Lung (tissue), 12 donors: ENCODE data around the gene PDE4B. TPM values are rescaled to one million over a fixed set of nuclear protein-coding genes. Genes with fewer than 3 reads are reported as not detected.

ENCODE experiments used
- ATAC-seq: fragments of 200-7000 bp; cut with Tn5 transposase; one replicate; pipeline ENCODE4 v1.9.1; 2020; ENCODE audit warnings: moderate number of reproducible peaks; ENCODE audit not compliant: insufficient read depth, low FRiP score
- DNase-seq, 3 donors: peaks; one replicate each; pipeline ENCODE4 v3.0.0-alpha.2; 2013 to 2017
- H3K27ac ChIP-seq, 2 donors: one replicate each; pipeline ENCODE4 v1.5.1; 2013; ENCODE audit warnings: mild to moderate bottlenecking in 2 of 2, moderate library complexity in 2 of 2, control low read depth in 1 of 2, inconsistent platforms in 1 of 2, low read depth in 1 of 2, low read length in 1 of 2
- H3K27me3 ChIP-seq, 3 donors: one replicate each; pipeline ENCODE4 v1.5.1; 2013; ENCODE audit warnings: low read length in 2 of 3; ENCODE audit not compliant: control insufficient read depth in 3 of 3, insufficient read depth in 3 of 3
- H3K36me3 ChIP-seq, 4 donors: one replicate each; pipeline ENCODE4 v1.5.1; 2013; ENCODE audit warnings: low read length in 4 of 4, mild to moderate bottlenecking in 1 of 4, moderate library complexity in 1 of 4; ENCODE audit not compliant: control insufficient read depth in 4 of 4, insufficient read depth in 4 of 4
- H3K4me1 ChIP-seq, 5 donors: one replicate each; pipeline ENCODE4 v1.5.1; 2013; ENCODE audit warnings: low read length in 5 of 5, mild to moderate bottlenecking in 2 of 5, moderate library complexity in 1 of 5; ENCODE audit not compliant: control insufficient read depth in 5 of 5, insufficient read depth in 5 of 5
- H3K4me3 ChIP-seq: one replicate; pipeline ENCODE4 v1.5.1; 2013; ENCODE audit warnings: mild to moderate bottlenecking, control low read depth, moderate library complexity
- H3K9ac ChIP-seq, 2 donors: one replicate each; pipeline ENCODE4 v1.5.1; 2013; ENCODE audit warnings: low read length in 2 of 2, control low read depth in 1 of 2; ENCODE audit not compliant: insufficient read depth in 1 of 2
- H3K9me3 ChIP-seq, 4 donors: one replicate each; pipeline ENCODE4 v1.5.1; 2013; ENCODE audit warnings: low read length in 3 of 4, mild to moderate bottlenecking in 1 of 4, moderate library complexity in 1 of 4; ENCODE audit not compliant: control insufficient read depth in 4 of 4, insufficient read depth in 3 of 4
- WGBS, 2 donors: extraction: QIAGEN DNeasy Blood & Tissue Kit; methylation state at CpG; one replicate each; pipeline ENCODE4 v1.1.7; 2013; 5-methylcytosine and 5-hydroxymethylcytosine counted together
- polyA plus RNA-seq, 2 donors: library from polyadenylated mRNA; stranded (reverse); fragments of 200-250 nt; gene quantifications; one replicate each; pipeline ENCODE4 v1.2.1, GENCODE V29; 2013
- total RNA-seq, 2 donors: library from RNA; depleted of rRNA in 1 of 2; stranded (reverse); fragments of >200 nt in 1 of 2; gene quantifications; one replicate each; pipeline ENCODE4 v1.2.1, GENCODE V29; 2014 to 2021
- TF ChIP-seq, protein P1 (sequence below): IDR thresholded peaks from 2 replicates; pipeline ENCODE4 v1.5.1; 2012; ENCODE audit warnings: mild to moderate bottlenecking; ENCODE audit errors: control extremely low read depth, extremely low read depth
- donor health status: control.
- donor health status: control.
- donor health status: Bipolar disorder and iron deficiency.
- donor health status: healthy.
- donor health status: DM: yes; HTN: yes; CAD: no.

The PDE4B gene
- total and polyA plus RNA-seq, 4 donors: 4.0 to 96.2 (median 20.2) TPM

DNA sequence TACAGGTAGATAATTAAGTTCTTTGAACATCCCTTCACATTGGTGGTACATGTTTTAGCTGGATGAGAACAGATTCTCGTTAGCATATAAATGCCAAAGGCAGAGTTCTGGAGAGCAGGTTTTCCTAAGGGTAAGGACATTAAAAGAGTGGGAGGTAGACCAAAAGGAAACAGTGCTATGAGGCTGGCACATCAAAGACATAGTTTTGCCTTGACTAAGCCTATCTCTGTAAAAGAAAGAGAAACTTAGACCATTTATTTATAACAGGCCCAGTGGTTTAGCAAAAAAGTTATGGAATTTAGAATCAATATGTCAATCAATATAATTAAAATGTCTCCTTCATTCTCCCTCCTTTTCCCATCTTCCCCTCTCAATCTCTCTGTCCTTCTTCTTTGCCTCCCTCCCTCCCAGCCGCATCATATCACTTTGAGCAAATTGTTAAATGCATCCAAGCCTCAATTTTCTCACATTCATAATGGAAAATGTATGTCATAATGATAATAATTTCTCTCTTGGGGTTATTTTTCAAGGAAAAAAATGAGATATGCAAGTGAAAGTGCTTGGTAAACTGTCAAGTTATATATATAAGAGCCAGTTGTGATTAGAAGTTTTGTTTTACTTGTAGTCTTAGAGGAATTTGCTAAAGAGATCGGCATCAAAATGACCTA is 531.4 kb downstream of the PDE4B start:
- H3K9me3 ChIP-seq: peaks cover 0 to 1% (median 0%) of the 10 kb centered on the region in 4 donors
- no peaks in the 10 kb centered on the region for H3K27me3 ChIP-seq
- H3K4me3 ChIP-seq: no peak overlapping the region
- 84 to 92% methylated on average over 3 of the region's 3 CpGs for WGBS, 2 donors
- H3K4me1 ChIP-seq: peaks cover 0 to 2% (median 0%) of the 10 kb centered on the region in 5 donors
- no peak overlapping the region for H3K27ac ChIP-seq
- TF ChIP-seq, protein P1, sequence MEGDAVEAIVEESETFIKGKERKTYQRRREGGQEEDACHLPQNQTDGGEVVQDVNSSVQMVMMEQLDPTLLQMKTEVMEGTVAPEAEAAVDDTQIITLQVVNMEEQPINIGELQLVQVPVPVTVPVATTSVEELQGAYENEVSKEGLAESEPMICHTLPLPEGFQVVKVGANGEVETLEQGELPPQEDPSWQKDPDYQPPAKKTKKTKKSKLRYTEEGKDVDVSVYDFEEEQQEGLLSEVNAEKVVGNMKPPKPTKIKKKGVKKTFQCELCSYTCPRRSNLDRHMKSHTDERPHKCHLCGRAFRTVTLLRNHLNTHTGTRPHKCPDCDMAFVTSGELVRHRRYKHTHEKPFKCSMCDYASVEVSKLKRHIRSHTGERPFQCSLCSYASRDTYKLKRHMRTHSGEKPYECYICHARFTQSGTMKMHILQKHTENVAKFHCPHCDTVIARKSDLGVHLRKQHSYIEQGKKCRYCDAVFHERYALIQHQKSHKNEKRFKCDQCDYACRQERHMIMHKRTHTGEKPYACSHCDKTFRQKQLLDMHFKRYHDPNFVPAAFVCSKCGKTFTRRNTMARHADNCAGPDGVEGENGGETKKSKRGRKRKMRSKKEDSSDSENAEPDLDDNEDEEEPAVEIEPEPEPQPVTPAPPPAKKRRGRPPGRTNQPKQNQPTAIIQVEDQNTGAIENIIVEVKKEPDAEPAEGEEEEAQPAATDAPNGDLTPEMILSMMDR: no peak
- DNase-seq (no peak), ATAC-seq (no peak)
- H3K9ac ChIP-seq: no peak overlapping the region
- no peaks in the 10 kb centered on the region for H3K36me3 ChIP-seq

DNA sequence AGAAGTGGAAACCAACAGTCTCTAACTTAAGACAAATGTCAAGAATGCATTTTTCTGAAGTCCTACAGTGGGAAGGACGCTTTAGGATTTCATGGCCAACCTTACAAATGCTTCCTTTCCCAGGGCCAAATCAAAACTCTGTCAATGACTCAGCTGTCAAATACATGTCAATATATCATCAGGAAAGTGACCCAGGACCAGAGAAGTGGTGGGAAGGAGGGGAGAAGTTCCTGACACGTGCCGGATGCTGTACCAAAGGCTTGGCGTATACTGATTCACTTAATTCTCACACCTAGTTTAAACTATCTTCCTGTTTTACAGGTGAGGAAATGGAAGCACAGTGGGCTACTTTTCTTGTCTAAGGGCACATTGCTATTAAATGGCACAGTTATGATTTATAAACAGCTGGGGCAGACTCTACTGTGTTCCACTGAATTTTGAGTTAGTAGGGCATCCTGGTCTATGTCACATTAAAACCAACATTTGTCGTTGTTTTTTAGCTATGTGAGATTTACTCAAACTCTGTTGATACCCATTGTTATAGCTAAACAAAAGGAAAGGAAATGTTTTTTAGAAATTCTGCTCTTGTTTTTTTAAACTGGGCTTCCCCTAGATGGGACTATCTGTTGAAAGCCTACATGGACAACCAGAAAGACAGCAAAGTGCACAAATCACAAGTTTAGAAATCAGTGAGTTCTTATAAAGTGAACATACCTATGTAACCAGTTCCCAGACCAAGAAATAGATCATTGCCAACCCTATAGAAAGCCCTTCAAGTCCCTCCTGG is 533.1 kb downstream of the PDE4B start:
- Histone ChIP-seq H3K27me3 (no peaks in the 10 kb centered on the region), H3K4me1 (peaks cover under 1 to 8% (median 4%) of the 10 kb centered on the region in 5 donors), H3K36me3 (no peaks in the 10 kb centered on the region), H3K9me3 (peaks cover 0 to 1% (median 0%) of the 10 kb centered on the region in 4 donors), H3K9ac (no peak overlapping the region), H3K4me3 (no peak overlapping the region), H3K27ac (no peak overlapping the region)
- DNase-seq (no peak), ATAC-seq (no peak)
- TF ChIP-seq, protein P1: no peak
- 90 to 92% methylated on average over 5 of the region's 5 CpGs for WGBS, 2 donors

DNA sequence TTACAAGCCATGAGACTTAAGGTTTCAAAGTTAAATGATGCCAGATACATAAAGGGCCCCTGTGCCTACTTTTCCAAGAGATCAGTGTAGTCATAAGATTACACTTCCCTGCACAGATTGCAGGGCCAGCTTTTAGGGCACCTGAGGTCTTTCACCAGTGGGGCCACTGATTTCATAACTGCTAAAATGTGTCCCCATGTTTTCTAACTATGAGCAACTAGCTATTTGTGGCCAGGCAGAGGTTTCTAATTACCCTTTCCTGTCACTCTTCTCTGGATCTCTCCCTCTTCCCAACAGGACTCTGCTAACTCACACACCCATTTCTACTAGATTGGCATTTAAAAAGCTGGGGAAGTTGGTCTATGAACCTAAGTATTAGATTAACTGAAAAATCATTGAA is 534.2 kb downstream of the PDE4B start:
- ATAC-seq: no peak
- Histone ChIP-seq H3K4me1 (peaks cover 1 to 18% (median 4%) of the 10 kb centered on the region in 5 donors), H3K4me3 (no peak overlapping the region), H3K9me3 (peaks cover 0 to 1% (median 0%) of the 10 kb centered on the region in 4 donors), H3K9ac (no peak overlapping the region), H3K27ac (no peak overlapping the region), H3K36me3 (no peaks in the 10 kb centered on the region), H3K27me3 (no peaks in the 10 kb centered on the region)
- DNase-seq: no peak
- TF ChIP-seq, protein P1: no peak
